ENCODE data around the gene B3GAT1. TPM values are rescaled to one million over a fixed set of nuclear protein-coding genes. Genes with fewer than 3 reads are reported as not detected.

Gene B3GAT1
- total RNA-seq, 4 donors from 2014 or later, result 0.13 to 0.58 (median 0.44) TPM; not detected in 1

- 88 to 89% methylated on average over 4 of the region's 4 CpGs for whole genome bisulfite sequencing, 2 donors
- intact Hi-C loops (cut with DNase I; ENCODE audit: low total_unique reads), result no loop called here
- no peak overlapping the region for H3K4me3 ChIP-seq (ENCODE audit: low read depth, poor library complexity, severe bottlenecking)
- DNase-seq (ENCODE audit: low spot score in 2 of 2), result peak in 1 of 2 donors; percentile 29
- TF ChIP-seq POLR2A (IDR thresholded peaks at IDR 0.05) (no peak), CTCF (IDR thresholded peaks at IDR 0.05) (no peak)
Measured at GRCh38 chr11:134337051-134337450, 75.0 kb downstream of the B3GAT1 start.

GRCh38 chr11:134334796-134335571, 77.1 kb downstream of the B3GAT1 start:
- intact Hi-C loops (cut with DNase I; ENCODE audit: low total_unique reads), result no loop called here
- H3K4me3 ChIP-seq (ENCODE audit: low read depth, poor library complexity, severe bottlenecking), result no peak overlapping the region
- TF ChIP-seq POLR2A (IDR thresholded peaks at IDR 0.05) (no peak), CTCF (IDR thresholded peaks at IDR 0.05) (no peak)
- WGBS, 2 donors, result 84 to 85% methylated on average over 10 of the region's 10 CpGs
- no peak for DNase-seq (ENCODE audit: low spot score in 2 of 2)

GRCh38 chr11:134333946-134334345, 78.1 kb downstream of the B3GAT1 start:
- no peak overlapping the region for H3K4me3 ChIP-seq (ENCODE audit: low read depth, poor library complexity, severe bottlenecking)
- TF ChIP-seq CTCF (IDR thresholded peaks at IDR 0.05) (no peak), POLR2A (IDR thresholded peaks at IDR 0.05) (no peak)
- peak in 1 of 2 donors; percentile 36 for DNase-seq (ENCODE audit: low spot score in 2 of 2)
- intact Hi-C loops (cut with DNase I; ENCODE audit: low total_unique reads), result no loop called here
- WGBS, 2 donors, result 70 to 71% methylated on average over 3 of the region's 3 CpGs

- WGBS, 2 donors, result 73 to 81% methylated on average over 7 of the region's 7 CpGs
- intact Hi-C loops (cut with DNase I; ENCODE audit: low total_unique reads), result no loop called here
- no peak for TF ChIP-seq POLR2A (IDR thresholded peaks at IDR 0.05)
- no peak for TF ChIP-seq CTCF (IDR thresholded peaks at IDR 0.05)
- DNase-seq (ENCODE audit: low spot score in 2 of 2), result peak in 1 of 2 donors; percentile 79
- H3K4me3 ChIP-seq (ENCODE audit: low read depth, poor library complexity, severe bottlenecking), result no peak overlapping the region
Measured at GRCh38 chr11:134333312-134333711, 78.7 kb downstream of the B3GAT1 start.

- no peak overlapping the region for H3K4me3 ChIP-seq (ENCODE audit: low read depth, poor library complexity, severe bottlenecking)
- TF ChIP-seq POLR2A (IDR thresholded peaks at IDR 0.05), result no peak
- no peak for TF ChIP-seq CTCF (IDR thresholded peaks at IDR 0.05)
- WGBS, 2 donors, result 57 to 64% methylated on average over 7 of the region's 7 CpGs
- peak in 1 of 2 donors; percentile 76 for DNase-seq (ENCODE audit: low spot score in 2 of 2)
- intact Hi-C loops (cut with DNase I; ENCODE audit: low total_unique reads), result no loop called here
Measured at GRCh38 chr11:134332782-134333181, 79.3 kb downstream of the B3GAT1 start.

Data from lower leg skin (tissue), 4 donors.